Activated gamma-delta T cell treated with Interleukin-2 at 50 U/mL for 16 hours (primary cell): ENCODE data around the gene POLR2M.

Experiments
- DNase-seq: peaks from one replicate; pipeline ENCODE4 v3.0.0-alpha.2; 2020

POLR2M gene

GRCh38 chr15:57741089-57741488, 34.6 kb downstream of the POLR2M start:
- no peak for DNase-seq

GRCh38 chr15:57743424-57743823, 36.9 kb downstream of the POLR2M start:
- DNase-seq = no peak

- DNase-seq = no peak
These were observed 40.3 kb downstream of the POLR2M start for GRCh38 chr15:57746786-57747185.

- DNase-seq = no peak
These were observed 40.8 kb downstream of the POLR2M start for GRCh38 chr15:57747206-57747896.

- DNase-seq = no peak
These were observed 44.8 kb downstream of the POLR2M start for GRCh38 chr15:57751177-57751800.

- no peak for DNase-seq
These were observed 45.9 kb downstream of the POLR2M start for GRCh38 chr15:57752436-57752835.

GRCh38 chr15:57752840-57753239, 46.3 kb downstream of the POLR2M start:
- no peak for DNase-seq

- no peak for DNase-seq
These were observed 50.0 kb downstream of the POLR2M start for GRCh38 chr15:57756466-57756865.

GRCh38 chr15:57758560-57758959, 52.0 kb downstream of the POLR2M start:
- DNase-seq = no peak

- no peak for DNase-seq
These were observed 55.0 kb downstream of the POLR2M start for GRCh38 chr15:57761562-57761961.

- DNase-seq = no peak
These were observed 55.8 kb downstream of the POLR2M start for GRCh38 chr15:57762302-57762701.

- DNase-seq = no peak
These were observed 56.9 kb downstream of the POLR2M start for GRCh38 chr15:57763176-57763964.
